A673 (cell line): Measurements from ENCODE around the gene ZNF316. TPM values are rescaled to one million over a fixed set of nuclear protein-coding genes. Genes with fewer than 3 reads are reported as not detected.

Experiments used
- BruUV-seq: library from RNA; stranded (reverse); fragments of 400-500 nt; replicated peaks from 2 replicates; lab custom pipeline; 2021; lab: Mats Ljungman, UMichigan
- CTCF ChIA-PET: fragments of 300-600 bp; sonication (Branson Sonifier 250); formaldehyde crosslinking; loops from one replicate; lab custom pipeline; 2022; ENCODE audit warnings: antibody characterized with exemption; lab: Charles Lee
- POLR2A ChIA-PET: fragments of 300-600 bp; sonication (Branson Sonifier 250); formaldehyde crosslinking; loops from one replicate; lab custom pipeline; 2022; ENCODE audit warnings: antibody characterized with exemption; ENCODE audit not compliant: low non-redundant PET; lab: Charles Lee
- DNase-seq: peaks from one replicate; pipeline ENCODE4 v3.0.0-alpha.2; 2015; ENCODE audit warnings: low spot score
- H3K27ac ChIP-seq: fragments of 200-600 bp; sonication (generic); 2 replicates; pipeline ENCODE4 v1.5.1; 2016; ENCODE audit warnings: mixed run types, low read depth, mild to moderate bottlenecking, mixed read lengths, antibody characterized with exemption, low read length; ENCODE audit not compliant: poor library complexity, severe bottlenecking
- H3K27me3 ChIP-seq: fragments of 200-600 bp; sonication (generic); replicated peaks from 2 replicates; pipeline ENCODE4 v1.6.1; 2017; ENCODE audit warnings: mixed run types, low read depth, mild to moderate bottlenecking, mixed read lengths, antibody characterized with exemption, low read length; ENCODE audit not compliant: insufficient read depth, poor library complexity
- H3K36me3 ChIP-seq: fragments of 200-600 bp; sonication (generic); 2 replicates; pipeline ENCODE4 v1.6.1; 2016; ENCODE audit warnings: mixed run types, mild to moderate bottlenecking, mixed read lengths, antibody characterized with exemption, low read length; ENCODE audit not compliant: insufficient read depth, poor library complexity, severe bottlenecking
- H3K4me1 ChIP-seq: fragments of 200-600 bp; sonication (generic); 2 replicates; pipeline ENCODE4 v1.6.1; 2017; ENCODE audit warnings: mixed run types, mild to moderate bottlenecking, mixed read lengths, antibody characterized with exemption, low read length; ENCODE audit not compliant: insufficient read depth, poor library complexity, severe bottlenecking
- H3K4me3 ChIP-seq: fragments of 200-600 bp; sonication (generic); 2 replicates; pipeline ENCODE4 v1.5.1; 2016; ENCODE audit warnings: low read depth, mixed run types, mild to moderate bottlenecking, mixed read lengths, low read length; ENCODE audit not compliant: poor library complexity, severe bottlenecking
- H3K9me3 ChIP-seq: fragments of 200-600 bp; sonication (generic); 2 replicates; pipeline ENCODE4 v1.6.1; 2016; ENCODE audit warnings: mixed run types, low read depth, mild to moderate bottlenecking, mixed read lengths, antibody characterized with exemption, low read length; ENCODE audit not compliant: poor library complexity, severe bottlenecking
- CTCF ChIP-seq: fragments of 300-800, 200-600 bp; sonication (generic); conservative IDR thresholded peaks from 2 replicates; pipeline ENCODE4 v1.5.1; 2017; ENCODE audit warnings: low read depth, mild to moderate bottlenecking, antibody characterized with exemption, low read length, moderate library complexity, mixed read lengths
- EZH2 ChIP-seq: fragments of 200-600 bp; sonication (generic); IDR thresholded peaks from 2 replicates; pipeline ENCODE4 v1.6.1; 2017; ENCODE audit warnings: borderline replicate concordance, low read depth, mild to moderate bottlenecking, mixed read lengths, antibody characterized with exemption, low read length; ENCODE audit not compliant: poor library complexity, severe bottlenecking
- intact Hi-C: fragments of 100-400 bp; cut with micrococcal nuclease; formaldehyde crosslinking; loops from one replicate; pipeline ENCODE4 v1.10.0; 2022; ENCODE audit not compliant: unreplicated experiment
- total RNA-seq: library from RNA; stranded (reverse); gene quantifications from 2 replicates; pipeline ENCODE4 v1.2.3, GENCODE V29; 2021

Gene ZNF316
- total RNA-seq, 1 experiment from 2014 or later = 32.1 TPM

GRCh38 chr7:6641305-6642035 is 4.4 kb downstream of the ZNF316 start:
- H3K4me1 ChIP-seq = peaks cover 5% of the 10 kb centered on the region
- no peaks in the 10 kb centered on the region for H3K9me3 ChIP-seq
- intact Hi-C loops = no loop called here
- H3K27ac ChIP-seq = no peak overlapping the region
- H3K27me3 ChIP-seq = no peaks in the 10 kb centered on the region
- CTCF ChIA-PET = no interaction called here
- BruUV-seq = no TSS peak
- no peak for TF ChIP-seq EZH2
- no peak for TF ChIP-seq CTCF
- H3K4me3 ChIP-seq = no peak overlapping the region
- no peak for DNase-seq
- peaks cover 33% of the 10 kb centered on the region for H3K36me3 ChIP-seq
- POLR2A ChIA-PET = no interaction called here

- Histone ChIP-seq H3K36me3 (peaks cover 34% of the 10 kb centered on the region), H3K9me3 (no peaks in the 10 kb centered on the region), H3K4me1 (peaks cover 3% of the 10 kb centered on the region), H3K27ac (no peak overlapping the region), H3K4me3 (no peak overlapping the region), H3K27me3 (no peaks in the 10 kb centered on the region)
- TF ChIP-seq EZH2 (no peak), CTCF (no peak)
- ChIA-PET CTCF (no interaction called here), POLR2A (no interaction called here)
- intact Hi-C loops = no loop called here
- DNase-seq = no peak
- no TSS peak for BruUV-seq
Measured at GRCh38 chr7:6642239-6642839, 5.2 kb downstream of the ZNF316 start.

GRCh38 chr7:6642861-6643640 is 5.9 kb downstream of the ZNF316 start:
- no peak overlapping the region for H3K4me3 ChIP-seq
- CTCF ChIA-PET = no interaction called here
- intact Hi-C loops = no loop called here
- POLR2A ChIA-PET = no interaction called here
- BruUV-seq = no TSS peak
- no peak overlapping the region for H3K27ac ChIP-seq
- H3K27me3 ChIP-seq = no peaks in the 10 kb centered on the region
- H3K36me3 ChIP-seq = peaks cover 37% of the 10 kb centered on the region
- no peaks in the 10 kb centered on the region for H3K9me3 ChIP-seq
- TF ChIP-seq CTCF (no peak), EZH2 (no peak)
- no peak for DNase-seq
- H3K4me1 ChIP-seq = peaks cover 3% of the 10 kb centered on the region
